Keratinocyte (primary cell): ENCODE results near the gene CIRBP. TPM values are rescaled to one million over a fixed set of nuclear protein-coding genes. Genes with fewer than 3 reads are reported as not detected.

Experiments used
- DNase-seq: peaks from one replicate; pipeline ENCODE4 v3.0.0-alpha.2; 2011; ENCODE audit warnings: low read depth, missing footprints, low spot score
- FAIRE-seq: peaks from 2 replicates; lab custom pipeline; 2011; peaks lifted over from hg19 to GRCh38; lab: Jason Lieb, UNC
- H2AFZ ChIP-seq: 2 replicates; pipeline ENCODE4 v1.6.0; 2012; ENCODE audit warnings: low read length, control low read depth, inconsistent platforms; ENCODE audit not compliant: control insufficient read depth
- H3K27ac ChIP-seq: 2 replicates; pipeline ENCODE4 v1.5.1; 2011; ENCODE audit warnings: low read length; ENCODE audit not compliant: control insufficient read depth, insufficient read depth
- H3K27me3 ChIP-seq: 3 replicates; pipeline ENCODE4 v1.6.0; 2011; ENCODE audit warnings: low read length; ENCODE audit not compliant: control insufficient read depth, insufficient read depth; ENCODE audit errors: extremely low read depth
- H3K36me3 ChIP-seq, 2 experiments: 2 replicates in 1 of 2; 3 replicates in 1 of 2; pipeline ENCODE4 v1.5.1; 2011; ENCODE audit warnings: low read length in 2 of 2, mild to moderate bottlenecking in 1 of 2; ENCODE audit not compliant: control insufficient read depth in 2 of 2, insufficient read depth in 2 of 2; ENCODE audit errors: extremely low read depth in 1 of 2
- H3K4me1 ChIP-seq: 3 replicates; pipeline ENCODE4 v1.5.1; 2011; ENCODE audit warnings: low read length; ENCODE audit not compliant: control insufficient read depth, insufficient read depth; ENCODE audit errors: extremely low read depth
- H3K4me2 ChIP-seq: 3 replicates; pipeline ENCODE4 v1.6.0; 2011; ENCODE audit warnings: low read depth, low read length; ENCODE audit not compliant: control insufficient read depth, insufficient read depth; ENCODE audit errors: extremely low read depth
- H3K4me3 ChIP-seq, 3 experiments: fragments of 200-600 bp in 1 of 3; sonication (generic) in 1 of 3; 2 replicates in 2 of 3; 3 replicates in 1 of 3; pipeline ENCODE4 v1.5.1; 2011 to 2016; ENCODE audit warnings: low read length in 3 of 3, mild to moderate bottlenecking in 3 of 3, control low read depth in 2 of 3, inconsistent platforms in 1 of 3, low read depth in 1 of 3, mixed read lengths in 1 of 3, mixed run types in 1 of 3, moderate library complexity in 1 of 3; ENCODE audit not compliant: control insufficient read depth in 2 of 3, insufficient read depth in 2 of 3; ENCODE audit errors: extremely low read depth in 1 of 3
- H3K79me2 ChIP-seq: 2 replicates; pipeline ENCODE4 v1.6.0; 2012; ENCODE audit warnings: low read length; ENCODE audit not compliant: control insufficient read depth, insufficient read depth
- H3K9ac ChIP-seq: 3 replicates; pipeline ENCODE4 v1.6.0; 2011; ENCODE audit warnings: low read length; ENCODE audit not compliant: control insufficient read depth, insufficient read depth; ENCODE audit errors: extremely low read depth
- H3K9me1 ChIP-seq: 3 replicates; pipeline ENCODE4 v1.6.0; 2011; ENCODE audit warnings: low read length; ENCODE audit not compliant: control insufficient read depth, insufficient read depth; ENCODE audit errors: extremely low read depth
- H3K9me3 ChIP-seq: 2 replicates; pipeline ENCODE4 v1.5.1; 2012; ENCODE audit warnings: low read depth, low read length; ENCODE audit not compliant: control insufficient read depth
- H4K20me1 ChIP-seq: 3 replicates; pipeline ENCODE4 v1.6.0; 2011; ENCODE audit warnings: low read length; ENCODE audit not compliant: control insufficient read depth, insufficient read depth; ENCODE audit errors: extremely low read depth
- CTCF ChIP-seq, 3 experiments: IDR thresholded peaks in 1 of 3; conservative IDR thresholded peaks in 1 of 3; optimal IDR thresholded peaks in 1 of 3; 2 replicates in 2 of 3; 3 replicates in 1 of 3; pipeline versions ENCODE3 to v1.5.1; 2011; ENCODE audit warnings: low read length in 3 of 3, mild to moderate bottlenecking in 3 of 3, moderate library complexity in 2 of 3, control low read depth in 1 of 3, inconsistent platforms in 1 of 3; ENCODE audit not compliant: insufficient read depth in 2 of 3; ENCODE audit errors: extremely low read depth in 1 of 3
- EZH2 ChIP-seq: IDR thresholded peaks from one replicate; pipeline ENCODE4 v1.6.1; 2012; ENCODE audit warnings: inconsistent platforms, mild to moderate bottlenecking, low read length, moderate library complexity
- dilution Hi-C: fragments of 300-500 bp; cut with MboI; formaldehyde crosslinking; loops from one replicate; pipeline ENCODE4 v1.7.0; 2020; ENCODE audit warnings: low sequenced_read_pairs; ENCODE audit not compliant: extremely low pct_ligation_motif_present
- polyA plus RNA-seq, 5 experiments: library from polyadenylated mRNA; depleted of rRNA in 3 of 5; stranded (reverse) in 3 of 5; stranded (forward) in 1 of 5; unstranded in 1 of 5; fragments of >200 nt; gene quantifications; 1 replicate in 1 of 5; 2 replicates in 3 of 5; 3 replicates in 1 of 5; pipeline versions ENCODE4 v1.2.1 to v1.2.3, GENCODE V29; 2011 to 2012; ENCODE audit warnings: missing spikeins in 2 of 5, low read depth in 1 of 5, low replicate concordance in 1 of 5

CIRBP gene
- polyA plus RNA-seq, 1 donor (not counting 4 experiments of a cell fraction or from before 2014, with no cell fraction given), result 113 TPM

GRCh38 chr19:1285737-1286360 lies 16.7 kb downstream of the CIRBP start, which contains the start of gene EFNA2:
Gene EFNA2, plus strand, starts transcription at chr19:1285873. Its CDS starts 296 bp downstream, at chr19:1286169.
- H3K9ac ChIP-seq, result no peak within 1 kb of the TSS
- no peaks in the 10 kb centered on the region for H3K79me2 ChIP-seq
- DNase-seq (no peak), FAIRE-seq (no peak)
- H3K9me3 ChIP-seq, result no peaks in the 10 kb centered on the region
- H3K27me3 ChIP-seq, result peaks cover 74% of the 10 kb centered on the region
- no peak within 1 kb of the TSS for H3K4me3 ChIP-seq
- no peak within 1 kb of the TSS for H3K27ac ChIP-seq
- H3K36me3 ChIP-seq, result no peaks in the 10 kb centered on the region
- no peak within 1 kb of the TSS for H2AFZ ChIP-seq
- dilution Hi-C loops, result no loop called here
- no peak for TF ChIP-seq CTCF (optimal IDR thresholded peaks at IDR 0.05 in 1 of 3, IDR thresholded peaks at IDR 0.05 in 1 of 3, conservative IDR thresholded peaks at IDR 0.05 in 1 of 3; ENCODE audit: extremely low read depth in 1 of 3, insufficient read depth in 2 of 3, low read length in 3 of 3)
- TF ChIP-seq EZH2, result no peak
- no peaks in the 10 kb centered on the region for H3K4me1 ChIP-seq
- peaks cover 3% of the 10 kb centered on the region for H4K20me1 ChIP-seq
- H3K4me2 ChIP-seq, result no peak within 1 kb of the TSS
- no peaks in the 10 kb centered on the region for H3K9me1 ChIP-seq

GRCh38 chr19:1286487-1287353 lies 17.6 kb downstream of the CIRBP start:
- Histone ChIP-seq H3K27ac (no peak overlapping the region), H3K4me2 (no peak overlapping the region), H3K36me3 (no peaks in the 10 kb centered on the region), H3K9me3 (no peaks in the 10 kb centered on the region), H4K20me1 (peaks cover 3% of the 10 kb centered on the region), H3K9me1 (no peaks in the 10 kb centered on the region), H3K4me1 (no peaks in the 10 kb centered on the region), H3K79me2 (no peaks in the 10 kb centered on the region), H3K9ac (no peak overlapping the region), H3K4me3 (no peak overlapping the region), H2AFZ (no peak overlapping the region), H3K27me3 (peaks cover 83% of the 10 kb centered on the region)
- FAIRE-seq, result no peak
- DNase-seq, result no peak
- peak; percentile 75 for TF ChIP-seq EZH2
- no peak for TF ChIP-seq CTCF (optimal IDR thresholded peaks at IDR 0.05 in 1 of 3, IDR thresholded peaks at IDR 0.05 in 1 of 3, conservative IDR thresholded peaks at IDR 0.05 in 1 of 3; ENCODE audit: extremely low read depth in 1 of 3, insufficient read depth in 2 of 3, low read length in 3 of 3)
- dilution Hi-C loops, result no loop called here
